Keratinocyte (primary cell): ENCODE measurements around the gene HIGD2B.
"Not testable (repeated sequence)": the region's sequence is repeated elsewhere in the genome, so short reads cannot be mapped to it uniquely, and the experiment has no call there.

Experiments
- EZH2 ChIP-seq: IDR thresholded peaks from one replicate; pipeline ENCODE4 v1.6.1; 2012; ENCODE audit warnings: inconsistent platforms, mild to moderate bottlenecking, low read length, moderate library complexity
- TF ChIP-seq, protein P1 (sequence below), 3 experiments: IDR thresholded peaks in 1 of 3; conservative IDR thresholded peaks in 1 of 3; optimal IDR thresholded peaks in 1 of 3; 2 replicates in 2 of 3; 3 replicates in 1 of 3; pipeline versions ENCODE3 to v1.5.1; 2011; ENCODE audit warnings: low read length in 3 of 3, mild to moderate bottlenecking in 3 of 3, moderate library complexity in 2 of 3, control low read depth in 1 of 3, inconsistent platforms in 1 of 3; ENCODE audit not compliant: insufficient read depth in 2 of 3; ENCODE audit errors: extremely low read depth in 1 of 3

DNA sequence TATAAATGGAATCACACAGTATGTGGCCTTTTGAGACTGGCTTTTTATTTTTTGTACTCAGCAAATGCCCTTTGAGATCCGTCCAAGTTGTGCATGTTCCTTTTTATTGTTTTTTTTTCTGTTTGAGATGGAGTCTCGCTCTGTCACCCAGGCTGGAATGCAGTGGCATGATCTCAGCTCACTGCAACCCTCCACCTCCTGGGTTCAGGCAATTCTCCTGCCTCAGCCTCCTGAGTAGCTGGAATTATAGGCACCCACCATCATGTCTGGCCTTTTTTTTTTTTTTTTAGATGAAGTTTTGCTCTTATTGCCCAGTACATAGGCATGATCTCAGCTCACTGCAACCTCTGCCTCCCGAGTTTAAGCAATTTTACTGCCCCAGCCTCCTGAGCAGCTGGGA lies 59.8 kb downstream of the HIGD2B start:
- TF ChIP-seq, protein P1, sequence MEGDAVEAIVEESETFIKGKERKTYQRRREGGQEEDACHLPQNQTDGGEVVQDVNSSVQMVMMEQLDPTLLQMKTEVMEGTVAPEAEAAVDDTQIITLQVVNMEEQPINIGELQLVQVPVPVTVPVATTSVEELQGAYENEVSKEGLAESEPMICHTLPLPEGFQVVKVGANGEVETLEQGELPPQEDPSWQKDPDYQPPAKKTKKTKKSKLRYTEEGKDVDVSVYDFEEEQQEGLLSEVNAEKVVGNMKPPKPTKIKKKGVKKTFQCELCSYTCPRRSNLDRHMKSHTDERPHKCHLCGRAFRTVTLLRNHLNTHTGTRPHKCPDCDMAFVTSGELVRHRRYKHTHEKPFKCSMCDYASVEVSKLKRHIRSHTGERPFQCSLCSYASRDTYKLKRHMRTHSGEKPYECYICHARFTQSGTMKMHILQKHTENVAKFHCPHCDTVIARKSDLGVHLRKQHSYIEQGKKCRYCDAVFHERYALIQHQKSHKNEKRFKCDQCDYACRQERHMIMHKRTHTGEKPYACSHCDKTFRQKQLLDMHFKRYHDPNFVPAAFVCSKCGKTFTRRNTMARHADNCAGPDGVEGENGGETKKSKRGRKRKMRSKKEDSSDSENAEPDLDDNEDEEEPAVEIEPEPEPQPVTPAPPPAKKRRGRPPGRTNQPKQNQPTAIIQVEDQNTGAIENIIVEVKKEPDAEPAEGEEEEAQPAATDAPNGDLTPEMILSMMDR (optimal IDR thresholded peaks at IDR 0.05 in 1 of 3, IDR thresholded peaks at IDR 0.05 in 1 of 3, conservative IDR thresholded peaks at IDR 0.05 in 1 of 3; ENCODE audit: extremely low read depth in 1 of 3, insufficient read depth in 2 of 3, low read length in 3 of 3), result not testable (repeated sequence)
- not testable (repeated sequence) for TF ChIP-seq EZH2
